ENCODE results near the gene CHRNB2.

CHRNB2 gene

GRCh38 chr1:154553056-154554030, 14.2 kb upstream of the CHRNB2 start:
- DNase-seq, result no peak

GRCh38 chr1:154556422-154556821, 11.2 kb upstream of the CHRNB2 start:
- DNase-seq, result no peak

- no peak for DNase-seq
Observed at GRCh38 chr1:154557248-154557938, 10.2 kb upstream of the CHRNB2 start.

GRCh38 chr1:154557939-154558719, 9.4 kb upstream of the CHRNB2 start, which contains the start of gene UBE2Q1:
UBE2Q1 (minus strand) TSS chr1:154558662; CDS start chr1:154558553, 109 bp downstream.
- peak; percentile 22 for DNase-seq

GRCh38 chr1:154558720-154559465, 8.7 kb upstream of the CHRNB2 start:
- peak; percentile 98 for DNase-seq

- DNase-seq, result peak; percentile 85
Observed at GRCh38 chr1:154559466-154560044, 8.0 kb upstream of the CHRNB2 start.

- no peak for DNase-seq
Observed at GRCh38 chr1:154565876-154566275, 1.7 kb upstream of the CHRNB2 start.

GRCh38 chr1:154568157-154568815, 708 bp downstream of the CHRNB2 start:
- no peak for DNase-seq

GRCh38 chr1:154571244-154571963, 3.8 kb downstream of the CHRNB2 start:
- DNase-seq, result no peak

- no peak for DNase-seq
Observed at GRCh38 chr1:154571964-154572288, 4.3 kb downstream of the CHRNB2 start.

- no peak for DNase-seq
Observed at GRCh38 chr1:154572468-154573167, 5.0 kb downstream of the CHRNB2 start.

GRCh38 chr1:154573168-154573510, 5.6 kb downstream of the CHRNB2 start:
- DNase-seq, result no peak

GRCh38 chr1:154574716-154575115, 7.1 kb downstream of the CHRNB2 start:
- no peak for DNase-seq

- DNase-seq, result no peak
Observed at GRCh38 chr1:154575147-154575927, 7.8 kb downstream of the CHRNB2 start.

- no peak for DNase-seq
Observed at GRCh38 chr1:154575951-154576566, 8.5 kb downstream of the CHRNB2 start.

GRCh38 chr1:154577346-154578057, 9.9 kb downstream of the CHRNB2 start:
- no peak for DNase-seq

- no peak for DNase-seq
Observed at GRCh38 chr1:154578058-154578418, 10.5 kb downstream of the CHRNB2 start.

- no peak for DNase-seq
Observed at GRCh38 chr1:154579374-154579773, 11.8 kb downstream of the CHRNB2 start.

Data from MV-4-11 (cell line).